Measurements from ENCODE around the gene FEM1B.

DNA sequence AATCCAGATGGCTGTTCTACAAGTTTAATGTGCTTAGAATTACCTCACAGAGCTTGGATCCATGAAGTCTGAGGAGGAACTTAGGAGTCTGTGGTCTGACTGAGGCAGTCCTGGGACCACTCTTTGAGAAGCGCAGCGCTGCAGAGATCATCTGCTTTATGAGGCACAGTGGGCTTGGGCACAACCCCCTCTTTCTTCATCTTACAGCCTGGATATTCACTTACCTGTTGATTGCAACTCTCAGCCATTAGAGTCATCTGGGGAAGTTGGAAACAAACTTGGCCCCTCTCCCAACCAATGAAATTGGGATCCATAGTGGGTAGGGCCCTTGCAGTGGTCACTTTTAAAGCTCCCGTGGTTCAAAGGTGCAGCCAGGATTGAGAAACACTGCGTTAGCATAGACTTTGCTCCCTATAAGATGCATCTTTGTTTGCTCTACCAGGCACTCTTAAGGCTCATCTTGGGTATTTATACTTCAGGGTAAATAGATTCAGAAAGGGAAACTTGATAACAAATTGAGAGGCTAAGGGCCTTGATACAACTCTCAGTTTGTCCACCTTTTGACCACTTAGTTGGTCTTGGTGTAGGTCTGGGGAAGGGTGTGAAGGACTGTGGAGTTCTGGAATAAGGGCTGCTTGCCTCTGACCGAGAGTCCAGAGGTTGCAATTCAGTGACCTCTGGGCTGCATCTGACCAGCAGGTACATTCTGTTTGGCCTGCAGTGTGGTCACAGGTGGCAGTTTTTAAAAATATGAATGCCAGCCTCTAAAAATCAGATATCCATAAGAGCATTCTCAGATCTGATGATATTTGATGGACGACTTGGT, 22.8 kb downstream of the FEM1B start:
- TF ChIP-seq POLR2AphosphoS5 (IDR thresholded peaks at IDR 0.05) (no peak), POLR2A (IDR thresholded peaks at IDR 0.05; ENCODE audit: low read depth) (no peak)
- TF ChIP-seq, protein P1, sequence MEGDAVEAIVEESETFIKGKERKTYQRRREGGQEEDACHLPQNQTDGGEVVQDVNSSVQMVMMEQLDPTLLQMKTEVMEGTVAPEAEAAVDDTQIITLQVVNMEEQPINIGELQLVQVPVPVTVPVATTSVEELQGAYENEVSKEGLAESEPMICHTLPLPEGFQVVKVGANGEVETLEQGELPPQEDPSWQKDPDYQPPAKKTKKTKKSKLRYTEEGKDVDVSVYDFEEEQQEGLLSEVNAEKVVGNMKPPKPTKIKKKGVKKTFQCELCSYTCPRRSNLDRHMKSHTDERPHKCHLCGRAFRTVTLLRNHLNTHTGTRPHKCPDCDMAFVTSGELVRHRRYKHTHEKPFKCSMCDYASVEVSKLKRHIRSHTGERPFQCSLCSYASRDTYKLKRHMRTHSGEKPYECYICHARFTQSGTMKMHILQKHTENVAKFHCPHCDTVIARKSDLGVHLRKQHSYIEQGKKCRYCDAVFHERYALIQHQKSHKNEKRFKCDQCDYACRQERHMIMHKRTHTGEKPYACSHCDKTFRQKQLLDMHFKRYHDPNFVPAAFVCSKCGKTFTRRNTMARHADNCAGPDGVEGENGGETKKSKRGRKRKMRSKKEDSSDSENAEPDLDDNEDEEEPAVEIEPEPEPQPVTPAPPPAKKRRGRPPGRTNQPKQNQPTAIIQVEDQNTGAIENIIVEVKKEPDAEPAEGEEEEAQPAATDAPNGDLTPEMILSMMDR (IDR thresholded peaks at IDR 0.05), result no peak

All from esophagus muscularis mucosa (tissue), 3 donors.